ENCODE data around the gene CHPF.

GRCh38 chr2:219538956-219539788 lies 4.4 kb downstream of the CHPF start:
- TF ChIP-seq CTCF (IDR thresholded peaks at IDR 0.05) (no peak), POLR2A (IDR thresholded peaks at IDR 0.05) (no peak)

Measured in gastroesophageal sphincter (tissue), 3 donors.